MV-4-11 (cell line): ENCODE measurements around the gene TRIM29.

Source experiments
- DNase-seq: peaks from one replicate; lab custom pipeline; 2025; lab: John Stamatoyannopoulos, UW

TRIM29 gene

GRCh38 chr11:120063686-120064340 lies 74.1 kb downstream of the TRIM29 start:
- no peak for DNase-seq

- no peak for DNase-seq
Measured at GRCh38 chr11:120062561-120062930, 75.4 kb downstream of the TRIM29 start.

GRCh38 chr11:120061761-120062560 lies 76.0 kb downstream of the TRIM29 start:
- no peak for DNase-seq
